OCI-LY7 (cell line): Measurements from ENCODE around the gene GPHN.

ENCODE experiments used
- EZH2phosphoT487 ChIP-seq: fragments of 200-600 bp; sonication (generic); IDR thresholded peaks from 2 replicates; pipeline ENCODE4 v1.6.1; 2018; ENCODE audit warnings: low read depth, borderline replicate concordance, mild to moderate bottlenecking, mixed run types, antibody characterized with exemption, low read length, moderate library complexity, mixed read lengths
- TF ChIP-seq, protein P1 (sequence below): fragments of 200-600 bp; sonication (generic); conservative IDR thresholded peaks from 2 replicates; pipeline ENCODE4 v1.5.1; 2014; ENCODE audit warnings: mild to moderate bottlenecking, antibody characterized with exemption, low read length, moderate library complexity, mixed read lengths

DNA sequence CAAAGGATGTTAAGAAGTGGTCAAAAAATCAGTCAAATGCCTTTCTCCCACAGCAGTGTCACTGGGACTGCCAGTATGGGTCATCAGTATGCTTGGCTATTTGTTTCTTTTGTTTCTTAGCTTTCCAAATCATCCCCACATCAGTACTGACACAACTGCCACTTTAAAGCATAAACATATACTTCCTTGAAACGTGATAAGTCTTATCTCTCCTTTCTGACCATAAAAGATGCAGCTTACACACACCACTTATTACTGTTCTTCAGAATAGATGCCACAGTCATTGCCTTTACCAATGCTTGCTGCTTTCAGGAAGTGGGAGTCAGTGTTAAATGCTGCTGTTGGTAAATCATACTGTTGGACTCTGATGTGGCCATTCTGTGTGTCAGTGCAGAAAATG is 662.7 kb downstream of the GPHN start:
- no peak for TF ChIP-seq EZH2phosphoT487
- TF ChIP-seq, protein P1, sequence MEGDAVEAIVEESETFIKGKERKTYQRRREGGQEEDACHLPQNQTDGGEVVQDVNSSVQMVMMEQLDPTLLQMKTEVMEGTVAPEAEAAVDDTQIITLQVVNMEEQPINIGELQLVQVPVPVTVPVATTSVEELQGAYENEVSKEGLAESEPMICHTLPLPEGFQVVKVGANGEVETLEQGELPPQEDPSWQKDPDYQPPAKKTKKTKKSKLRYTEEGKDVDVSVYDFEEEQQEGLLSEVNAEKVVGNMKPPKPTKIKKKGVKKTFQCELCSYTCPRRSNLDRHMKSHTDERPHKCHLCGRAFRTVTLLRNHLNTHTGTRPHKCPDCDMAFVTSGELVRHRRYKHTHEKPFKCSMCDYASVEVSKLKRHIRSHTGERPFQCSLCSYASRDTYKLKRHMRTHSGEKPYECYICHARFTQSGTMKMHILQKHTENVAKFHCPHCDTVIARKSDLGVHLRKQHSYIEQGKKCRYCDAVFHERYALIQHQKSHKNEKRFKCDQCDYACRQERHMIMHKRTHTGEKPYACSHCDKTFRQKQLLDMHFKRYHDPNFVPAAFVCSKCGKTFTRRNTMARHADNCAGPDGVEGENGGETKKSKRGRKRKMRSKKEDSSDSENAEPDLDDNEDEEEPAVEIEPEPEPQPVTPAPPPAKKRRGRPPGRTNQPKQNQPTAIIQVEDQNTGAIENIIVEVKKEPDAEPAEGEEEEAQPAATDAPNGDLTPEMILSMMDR = no peak
